Activated effector memory CD4-positive, alpha-beta T cell treated with anti-CD3 and anti-CD28 coated beads, Interleukin-2, amount 50 U/mL, for 16 hours (primary cell): ENCODE data around the gene FANCL.
"Not testable (repeated sequence)": the region's sequence is repeated elsewhere in the genome, so short reads cannot be mapped to it uniquely, and the experiment has no call there.

Experiments used
- DNase-seq: peaks from one replicate; pipeline ENCODE4 v3.0.0-alpha.2; 2020

Gene FANCL

GRCh38 chr2:58204195-58204959, 36.7 kb downstream of the FANCL start:
- no peak for DNase-seq

- no peak for DNase-seq
Observed at GRCh38 chr2:58203018-58203417, 38.1 kb downstream of the FANCL start.

GRCh38 chr2:58202404-58202803, 38.7 kb downstream of the FANCL start:
- DNase-seq, result no peak

GRCh38 chr2:58197894-58198293, 43.2 kb downstream of the FANCL start:
- no peak for DNase-seq

- DNase-seq, result no peak
Observed at GRCh38 chr2:58195662-58196061, 45.5 kb downstream of the FANCL start.

GRCh38 chr2:58194458-58194857, 46.7 kb downstream of the FANCL start:
- DNase-seq, result no peak

- DNase-seq, result not testable (repeated sequence)
Observed at GRCh38 chr2:58187022-58187421, 54.1 kb downstream of the FANCL start.

- no peak for DNase-seq
Observed at GRCh38 chr2:58186501-58186900, 54.6 kb downstream of the FANCL start.

- no peak for DNase-seq
Observed at GRCh38 chr2:58182527-58182926, 58.6 kb downstream of the FANCL start.

- DNase-seq, result no peak
Observed at GRCh38 chr2:58180635-58181034, 60.5 kb downstream of the FANCL start.

GRCh38 chr2:58180175-58180574, 61.0 kb downstream of the FANCL start:
- DNase-seq, result not testable (repeated sequence)

- not testable (repeated sequence) for DNase-seq
Observed at GRCh38 chr2:58177187-58177586, 63.9 kb downstream of the FANCL start.

GRCh38 chr2:58171831-58172230, 69.3 kb downstream of the FANCL start:
- DNase-seq, result not testable (repeated sequence)

- not testable (repeated sequence) for DNase-seq
Observed at GRCh38 chr2:58170334-58170933, 70.7 kb downstream of the FANCL start.

GRCh38 chr2:58169845-58170244, 71.3 kb downstream of the FANCL start:
- not testable (repeated sequence) for DNase-seq

- DNase-seq, result not testable (repeated sequence)
Observed at GRCh38 chr2:58168130-58168529, 73.0 kb downstream of the FANCL start.

GRCh38 chr2:58163913-58164312, 77.2 kb downstream of the FANCL start:
- no peak for DNase-seq

- no peak for DNase-seq
Observed at GRCh38 chr2:58158481-58158880, 82.6 kb downstream of the FANCL start.

GRCh38 chr2:58157754-58158153, 83.4 kb downstream of the FANCL start:
- DNase-seq, result no peak

- no peak for DNase-seq
Observed at GRCh38 chr2:58156780-58157179, 84.3 kb downstream of the FANCL start.

GRCh38 chr2:58155160-58155778, 85.9 kb downstream of the FANCL start:
- DNase-seq, result no peak

GRCh38 chr2:58146707-58147106, 94.4 kb downstream of the FANCL start:
- no peak for DNase-seq

- DNase-seq, result not testable (repeated sequence)
Observed at GRCh38 chr2:58145769-58146168, 95.4 kb downstream of the FANCL start.

GRCh38 chr2:58140508-58141072, 100.5 kb downstream of the FANCL start:
- DNase-seq, result no peak
